PC-3 (cell line): ENCODE results near the gene CNTNAP2. TPM values are rescaled to one million over a fixed set of nuclear protein-coding genes. Genes with fewer than 3 reads are reported as not detected.

Source experiments
- ATAC-seq: fragments of 200-7000 bp; cut with Tn5 transposase; 2 replicates; pipeline ENCODE4 v1.9.1; 2020; ENCODE audit warnings: mild to moderate bottlenecking, moderate library complexity
- BruUV-seq: library from RNA; stranded (reverse); fragments of 400-500 nt; replicated peaks from 2 replicates; lab custom pipeline; 2021; lab: Mats Ljungman, UMichigan
- CTCF ChIA-PET: fragments of 300-600 bp; sonication (Branson Sonifier 250); formaldehyde crosslinking; loops from one replicate; lab custom pipeline; 2022; ENCODE audit warnings: antibody characterized with exemption; lab: Charles Lee
- POLR2A ChIA-PET: fragments of 300-600 bp; sonication (Branson Sonifier 250); formaldehyde crosslinking; loops from one replicate; lab custom pipeline; 2022; ENCODE audit warnings: antibody characterized with exemption; ENCODE audit not compliant: unreplicated experiment; lab: Charles Lee
- DNase-seq: peaks from one replicate; pipeline ENCODE4 v3.0.0-alpha.2; 2015
- H2AFZ ChIP-seq: fragments of 300-600 bp; sonication (generic); 2 replicates; pipeline ENCODE4 v1.6.0; 2016; ENCODE audit warnings: antibody characterized with exemption, low read length
- H3F3A ChIP-seq: fragments of 300-600 bp; sonication (generic); one replicate; pipeline ENCODE4 v1.6.0; 2017; ENCODE audit warnings: antibody characterized with exemption, low read length, control low read depth, mild to moderate bottlenecking; ENCODE audit not compliant: unreplicated experiment
- H3K27ac ChIP-seq: fragments of 300-600 bp; sonication (generic); 2 replicates; pipeline ENCODE4 v1.5.1; 2016; ENCODE audit warnings: mild to moderate bottlenecking, low read length
- H3K27me3 ChIP-seq: fragments of 300-600 bp; sonication (generic); 2 replicates; pipeline ENCODE4 v1.6.1; 2016; ENCODE audit warnings: low read length, mixed read lengths
- H3K36me3 ChIP-seq: fragments of 300-600 bp; sonication (generic); 2 replicates; pipeline ENCODE4 v1.6.1; 2016; ENCODE audit warnings: low read depth, mixed run types, low read length, mixed read lengths
- H3K4me1 ChIP-seq: fragments of 300-600 bp; sonication (generic); 2 replicates; pipeline ENCODE4 v1.5.1; 2016; ENCODE audit warnings: low read length; ENCODE audit not compliant: insufficient read depth
- H3K4me2 ChIP-seq: fragments of 300-600 bp; sonication (generic); 2 replicates; pipeline ENCODE4 v1.6.0; 2016; ENCODE audit warnings: low read length
- H3K4me3 ChIP-seq: fragments of 300-600 bp; sonication (generic); 2 replicates; pipeline ENCODE4 v1.5.1; 2016; ENCODE audit warnings: mild to moderate bottlenecking, low read length, mixed read lengths
- H3K79me2 ChIP-seq: fragments of 300-600 bp; sonication (generic); 2 replicates; pipeline ENCODE4 v1.6.1; 2017; ENCODE audit warnings: low read length, mixed read lengths
- H3K9ac ChIP-seq: fragments of 300-600 bp; sonication (generic); 2 replicates; pipeline ENCODE4 v1.6.0; 2016; ENCODE audit warnings: mild to moderate bottlenecking, low read length
- H3K9me2 ChIP-seq: fragments of 300-600 bp; sonication (generic); replicated peaks from 2 replicates; pipeline ENCODE4 v1.6.1; 2016; ENCODE audit warnings: mixed run types, low read length, mixed read lengths
- H3K9me3 ChIP-seq: fragments of 300-600 bp; sonication (generic); 2 replicates; pipeline ENCODE4 v1.6.1; 2016; ENCODE audit warnings: low read length, mixed read lengths
- H4K20me1 ChIP-seq: fragments of 300-600 bp; sonication (generic); 2 replicates; pipeline ENCODE4 v1.6.1; 2016; ENCODE audit warnings: low read length, mixed read lengths
- EZH2 ChIP-seq: fragments of 300-600 bp; sonication (generic); IDR thresholded peaks from one replicate; pipeline ENCODE4 v1.6.1; 2017; ENCODE audit warnings: antibody characterized with exemption, mild to moderate bottlenecking, low read length; ENCODE audit not compliant: unreplicated experiment
- EZH2phosphoT487 ChIP-seq: fragments of 300-600 bp; sonication (generic); IDR thresholded peaks from 2 replicates; pipeline ENCODE4 v1.6.1; 2018; ENCODE audit warnings: mild to moderate bottlenecking, antibody characterized with exemption, low read length, borderline replicate concordance
- intact Hi-C: fragments of 100-400 bp; cut with micrococcal nuclease; formaldehyde crosslinking; loops from 2 replicates; pipeline ENCODE4 v1.9.0; 2023
- total RNA-seq: library from RNA; depleted of rRNA; stranded (reverse); fragments of >200 nt; gene quantifications from 2 replicates; pipeline ENCODE4 v1.2.3, GENCODE V29; 2014
- TF ChIP-seq, protein P1 (sequence below): fragments of 300-600 bp; sonication (generic); conservative IDR thresholded peaks from 2 replicates; pipeline ENCODE4 v1.5.1; 2017; ENCODE audit warnings: antibody characterized with exemption, low read depth, mild to moderate bottlenecking, low read length

The CNTNAP2 gene
- total RNA-seq, 1 experiment from 2014 or later = 1.5 TPM

DNA sequence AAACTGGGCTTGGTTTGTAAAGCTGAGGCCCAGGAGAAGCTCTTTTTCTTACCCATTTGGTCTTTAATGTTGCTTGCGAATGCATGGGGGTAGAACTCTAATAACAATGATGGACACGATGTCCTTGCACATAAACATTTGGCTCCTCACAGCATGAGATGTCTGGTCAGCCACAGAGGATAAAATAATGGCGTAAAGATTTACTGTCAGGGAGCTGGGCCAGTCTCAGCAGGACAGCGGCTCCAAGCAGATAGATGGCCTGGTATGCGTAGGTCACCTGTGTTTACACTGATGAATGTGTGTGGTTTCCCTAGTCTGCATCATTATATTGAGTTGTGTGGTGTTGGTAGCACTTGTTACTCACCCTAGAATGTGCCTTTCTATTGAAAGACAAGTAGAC is 537.4 kb downstream of the CNTNAP2 start:
- Histone ChIP-seq H3K9me3 (no peaks in the 10 kb centered on the region), H2AFZ (no peak overlapping the region), H3F3A (no peaks in the 10 kb centered on the region), H3K9me2 (no peaks in the 10 kb centered on the region), H3K27me3 (no peaks in the 10 kb centered on the region), H3K4me2 (no peak overlapping the region), H3K9ac (no peak overlapping the region), H3K4me1 (peaks cover 13% of the 10 kb centered on the region), H4K20me1 (no peaks in the 10 kb centered on the region), H3K36me3 (no peaks in the 10 kb centered on the region), H3K4me3 (no peak overlapping the region), H3K79me2 (no peaks in the 10 kb centered on the region), H3K27ac (no peak overlapping the region)
- intact Hi-C loops = no loop called here
- POLR2A ChIA-PET = no interaction called here
- no TSS peak for BruUV-seq
- ATAC-seq (no peak), DNase-seq (no peak)
- CTCF ChIA-PET = no interaction called here
- no peak for TF ChIP-seq EZH2

DNA sequence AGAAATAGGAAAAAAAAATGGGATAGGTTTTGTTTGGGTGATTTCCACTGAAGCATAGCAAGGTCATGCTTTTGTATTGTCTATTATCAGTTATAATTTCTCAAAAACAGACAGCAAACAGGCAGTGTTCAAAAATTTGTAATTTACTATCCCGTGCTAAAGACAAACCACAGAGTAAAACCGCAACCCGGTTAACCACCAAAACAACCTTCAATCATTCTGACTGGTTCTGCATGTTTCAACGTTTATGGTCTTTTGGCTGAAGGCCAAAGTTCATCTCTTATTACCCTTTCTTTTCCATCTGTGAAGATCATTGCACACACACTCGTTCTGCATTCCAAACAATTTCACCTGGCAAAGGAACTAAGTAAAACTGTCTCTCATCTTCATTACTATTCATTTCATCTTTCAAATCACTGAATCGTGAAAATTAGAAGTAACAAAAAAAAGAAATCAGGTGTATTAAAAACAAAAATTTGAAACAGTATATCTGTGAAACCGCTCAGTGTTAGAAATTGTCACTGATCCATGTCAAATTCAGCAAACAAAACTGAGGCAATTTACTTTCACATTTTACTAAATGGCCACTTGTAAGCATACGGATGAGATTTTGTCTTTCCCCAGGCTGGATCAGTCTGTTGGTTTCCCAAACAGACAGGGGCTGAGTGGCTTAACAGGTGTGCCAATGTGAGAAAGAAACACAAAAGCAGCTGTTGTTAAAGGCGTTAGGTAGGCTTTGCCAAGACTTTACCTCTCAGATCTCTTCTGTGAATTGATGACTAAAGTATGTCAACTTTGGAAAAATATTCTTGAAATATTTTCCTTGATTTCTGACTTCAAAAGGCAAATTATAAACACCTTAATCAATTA is 539.6 kb downstream of the CNTNAP2 start:
- Histone ChIP-seq H3K9me3 (no peaks in the 10 kb centered on the region), H3K4me2 (peak overlapping the region; percentile 23), H3K9me2 (no peaks in the 10 kb centered on the region), H3K4me1 (peaks cover 13% of the 10 kb centered on the region), H3K9ac (no peak overlapping the region), H3K27me3 (no peaks in the 10 kb centered on the region), H4K20me1 (no peaks in the 10 kb centered on the region), H2AFZ (no peak overlapping the region), H3F3A (no peaks in the 10 kb centered on the region), H3K4me3 (no peak overlapping the region), H3K36me3 (no peaks in the 10 kb centered on the region), H3K79me2 (no peaks in the 10 kb centered on the region), H3K27ac (no peak overlapping the region)
- intact Hi-C loops = no loop called here
- no TSS peak for BruUV-seq
- DNase-seq (peak; percentile 55), ATAC-seq (peak; percentile 55)
- ChIA-PET CTCF (no interaction called here), POLR2A (no interaction called here)
- TF ChIP-seq EZH2 (no peak), EZH2phosphoT487 (no peak)
- TF ChIP-seq, protein P1, sequence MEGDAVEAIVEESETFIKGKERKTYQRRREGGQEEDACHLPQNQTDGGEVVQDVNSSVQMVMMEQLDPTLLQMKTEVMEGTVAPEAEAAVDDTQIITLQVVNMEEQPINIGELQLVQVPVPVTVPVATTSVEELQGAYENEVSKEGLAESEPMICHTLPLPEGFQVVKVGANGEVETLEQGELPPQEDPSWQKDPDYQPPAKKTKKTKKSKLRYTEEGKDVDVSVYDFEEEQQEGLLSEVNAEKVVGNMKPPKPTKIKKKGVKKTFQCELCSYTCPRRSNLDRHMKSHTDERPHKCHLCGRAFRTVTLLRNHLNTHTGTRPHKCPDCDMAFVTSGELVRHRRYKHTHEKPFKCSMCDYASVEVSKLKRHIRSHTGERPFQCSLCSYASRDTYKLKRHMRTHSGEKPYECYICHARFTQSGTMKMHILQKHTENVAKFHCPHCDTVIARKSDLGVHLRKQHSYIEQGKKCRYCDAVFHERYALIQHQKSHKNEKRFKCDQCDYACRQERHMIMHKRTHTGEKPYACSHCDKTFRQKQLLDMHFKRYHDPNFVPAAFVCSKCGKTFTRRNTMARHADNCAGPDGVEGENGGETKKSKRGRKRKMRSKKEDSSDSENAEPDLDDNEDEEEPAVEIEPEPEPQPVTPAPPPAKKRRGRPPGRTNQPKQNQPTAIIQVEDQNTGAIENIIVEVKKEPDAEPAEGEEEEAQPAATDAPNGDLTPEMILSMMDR = no peak

DNA sequence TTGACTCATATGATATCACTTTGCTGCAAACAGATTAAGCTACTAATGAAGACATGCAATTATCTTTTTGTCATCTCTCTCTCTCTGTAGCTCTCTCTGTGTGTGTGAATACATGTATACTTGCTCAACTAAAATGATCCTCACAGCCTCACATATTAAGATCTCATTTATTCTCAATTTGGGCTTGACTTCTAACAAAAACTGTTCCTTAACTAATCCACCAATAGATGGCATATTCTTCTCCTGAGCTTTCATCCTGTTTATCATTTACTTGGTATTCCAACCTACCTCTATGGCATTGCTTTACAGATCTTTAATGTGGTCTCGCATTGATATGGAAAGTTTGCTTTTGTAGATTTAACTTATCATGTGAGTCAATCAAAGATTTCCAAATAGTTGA is 540.4 kb downstream of the CNTNAP2 start:
- no peaks in the 10 kb centered on the region for H3K9me2 ChIP-seq
- BruUV-seq = no TSS peak
- no peaks in the 10 kb centered on the region for H3K79me2 ChIP-seq
- no peaks in the 10 kb centered on the region for H3F3A ChIP-seq
- no peak overlapping the region for H3K9ac ChIP-seq
- no peaks in the 10 kb centered on the region for H4K20me1 ChIP-seq
- no peak overlapping the region for H3K27ac ChIP-seq
- peaks cover 13% of the 10 kb centered on the region for H3K4me1 ChIP-seq
- ChIA-PET CTCF (no interaction called here), POLR2A (no interaction called here)
- H2AFZ ChIP-seq = no peak overlapping the region
- no peak for TF ChIP-seq EZH2phosphoT487
- TF ChIP-seq, protein P1 = peak; percentile 51
- H3K4me3 ChIP-seq = no peak overlapping the region
- H3K4me2 ChIP-seq = no peak overlapping the region
- peak; percentile 2 for DNase-seq
- intact Hi-C loops = no loop called here
- no peaks in the 10 kb centered on the region for H3K27me3 ChIP-seq
- no peaks in the 10 kb centered on the region for H3K36me3 ChIP-seq
- H3K9me3 ChIP-seq = no peaks in the 10 kb centered on the region
- no peak for ATAC-seq
